ENCODE measurements around the gene DYNLRB1. TPM values are rescaled to one million over a fixed set of nuclear protein-coding genes. Genes with fewer than 3 reads are reported as not detected.

The DYNLRB1 gene
- total and polyA plus RNA-seq, 2 of the 13 experiments (the other 11 are each of a cell fraction or from before 2014, with no cell fraction given) = 140 to 244 TPM

- peak; percentile 78 for TF ChIP-seq HIVEP1 (CRISPR knock-in tag; IDR thresholded peaks at IDR 0.05)
- no peak for TF ChIP-seq DZIP1 (CRISPR knock-in tag; IDR thresholded peaks at IDR 0.05)
- no peak for TF ChIP-seq MTF1 (CRISPR knock-in tag; IDR thresholded peaks at IDR 0.05)
- TF ChIP-seq ZNF746 (CRISPR knock-in tag; IDR thresholded peaks at IDR 0.05) = no peak
- peak; percentile 57 for TF ChIP-seq AGO2 (optimal IDR thresholded peaks at IDR 0.05; ENCODE audit: low read depth, low read length)
- TF ChIP-seq MEIS1 (CRISPR knock-in tag; IDR thresholded peaks at IDR 0.05; ENCODE audit: borderline replicate concordance) = peak; percentile 70; the same call in 1 of the 2 replicates
- TF ChIP-seq DBP (CRISPR knock-in tag; IDR thresholded peaks at IDR 0.05; ENCODE audit: not compliant biosample characterization) = no peak
- TF ChIP-seq ZFP62 (CRISPR knock-in tag; IDR thresholded peaks at IDR 0.05) = no peak
- TF ChIP-seq NFKB2 (CRISPR knock-in tag; IDR thresholded peaks at IDR 0.05; ENCODE audit: borderline replicate concordance) = peak; percentile 64; the same call in 1 of the 2 replicates
- no peak for TF ChIP-seq CENPT (CRISPR knock-in tag; IDR thresholded peaks at IDR 0.05; ENCODE audit: low read depth)
- TF ChIP-seq FOXA1 (IDR thresholded peaks at IDR 0.05) = no peak
- no peak; the same call in 1 of the 2 replicates for TF ChIP-seq FOXA1 (CRISPR knock-in tag; IDR thresholded peaks at IDR 0.05)
- TF ChIP-seq NFKBIZ (CRISPR knock-in tag; IDR thresholded peaks at IDR 0.05) = no peak
- TF ChIP-seq NRL (CRISPR knock-in tag; IDR thresholded peaks at IDR 0.05; ENCODE audit: borderline replicate concordance) = peak; percentile 94
- TF ChIP-seq ZNF18 (CRISPR knock-in tag; IDR thresholded peaks at IDR 0.05; ENCODE audit: insufficient replicate concordance) = no peak
- TF ChIP-seq MYPOP (CRISPR knock-in tag; IDR thresholded peaks at IDR 0.05) = peak; percentile 85; the same call in 1 of the 2 replicates
- no peak for TF ChIP-seq ARNT2 (CRISPR knock-in tag; IDR thresholded peaks at IDR 0.05; ENCODE audit: low read depth)
- peak; percentile 67 for TF ChIP-seq REPIN1 (CRISPR knock-in tag; IDR thresholded peaks at IDR 0.05; ENCODE audit: borderline replicate concordance, low read depth)
- TF ChIP-seq DR1 (CRISPR knock-in tag; IDR thresholded peaks at IDR 0.05) = no peak
- TF ChIP-seq ZNF460 (CRISPR knock-in tag; IDR thresholded peaks at IDR 0.05; ENCODE audit: borderline replicate concordance) = no peak
- TF ChIP-seq HMG20B (CRISPR knock-in tag; conservative IDR thresholded peaks at IDR 0.05) = no peak
- TF ChIP-seq ZBTB7A (CRISPR knock-in tag; IDR thresholded peaks at IDR 0.05) = 0 out of 2 replicates have a peak, but pooled peaks have one; percentile 41
- TF ChIP-seq MIXL1 (CRISPR knock-in tag; IDR thresholded peaks at IDR 0.05) = no peak
- no peak for TF ChIP-seq HES4 (CRISPR knock-in tag; IDR thresholded peaks at IDR 0.05; ENCODE audit: borderline replicate concordance)
Observed at GRCh38 chr20:34522969-34523871, 7.0 kb downstream of the DYNLRB1 start (continued).

Data from HepG2 (cell line).